HG03159 (cell line): Measurements from ENCODE around the gene PADI4.

Source experiments
- ATAC-seq: cut with Tn5 transposase; IDR thresholded peaks from one replicate; pipeline ENCODE4 v1.9.1; 2021; ENCODE audit warnings: mild to moderate bottlenecking, moderate library complexity; ENCODE audit not compliant: unreplicated experiment

The PADI4 gene

DNA sequence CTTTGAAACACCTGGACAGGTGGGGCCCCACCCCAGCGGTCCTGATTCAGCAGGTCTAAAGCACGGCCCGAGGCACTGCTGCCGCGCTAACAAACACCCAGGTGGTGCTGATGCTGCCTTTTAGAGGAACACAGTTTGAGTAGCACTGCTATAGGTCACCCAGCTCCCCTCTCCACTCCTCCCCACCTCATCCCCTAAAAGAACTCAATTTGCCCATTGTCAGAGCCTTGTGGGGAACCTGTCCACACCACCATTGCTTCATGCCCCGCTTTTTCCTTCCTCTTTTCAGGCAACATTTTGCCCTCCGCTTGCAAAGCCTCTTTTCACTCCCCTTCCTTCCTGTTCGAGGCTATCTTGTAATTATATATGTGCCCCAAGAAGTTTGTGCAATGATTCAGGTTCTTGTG is 26.2 kb upstream of the PADI4 start:
- no peak for ATAC-seq

DNA sequence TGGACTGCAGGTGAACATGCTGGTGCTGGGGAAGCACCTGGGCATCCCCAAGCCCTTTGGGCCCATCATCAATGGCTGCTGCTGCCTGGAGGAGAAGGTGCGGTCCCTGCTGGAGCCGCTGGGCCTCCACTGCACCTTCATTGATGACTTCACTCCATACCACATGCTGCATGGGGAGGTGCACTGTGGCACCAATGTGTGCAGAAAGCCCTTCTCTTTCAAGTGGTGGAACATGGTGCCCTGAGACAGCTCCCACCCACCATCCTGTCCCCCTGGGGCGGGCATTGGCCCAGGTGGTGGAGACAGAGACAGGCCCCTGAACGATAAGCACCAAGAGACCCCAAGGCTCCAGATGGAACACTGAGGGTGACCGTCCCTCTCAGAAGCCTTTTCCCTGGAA is 25.2 kb upstream of the PADI4 start:
- no peak for ATAC-seq

DNA sequence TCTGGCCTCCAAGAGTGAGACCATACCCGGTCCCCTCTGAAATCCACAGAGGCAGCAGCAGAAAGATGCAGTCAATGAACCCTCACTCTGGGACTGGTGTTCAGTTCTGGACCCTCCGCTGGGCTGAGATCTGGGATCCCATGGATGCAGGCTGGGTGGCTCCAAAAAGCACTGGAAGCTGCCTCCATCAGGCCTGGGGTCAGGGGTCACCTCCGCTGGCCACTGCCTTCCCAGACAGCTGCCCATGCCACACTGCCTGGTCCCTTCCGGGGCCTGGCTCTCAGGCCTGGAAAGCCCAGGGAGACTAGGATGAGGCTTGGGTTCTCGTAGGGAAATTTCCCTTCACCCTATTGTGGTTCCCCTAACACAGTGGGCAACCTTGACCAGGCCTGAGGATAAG is 21.4 kb upstream of the PADI4 start:
- no peak for ATAC-seq

DNA sequence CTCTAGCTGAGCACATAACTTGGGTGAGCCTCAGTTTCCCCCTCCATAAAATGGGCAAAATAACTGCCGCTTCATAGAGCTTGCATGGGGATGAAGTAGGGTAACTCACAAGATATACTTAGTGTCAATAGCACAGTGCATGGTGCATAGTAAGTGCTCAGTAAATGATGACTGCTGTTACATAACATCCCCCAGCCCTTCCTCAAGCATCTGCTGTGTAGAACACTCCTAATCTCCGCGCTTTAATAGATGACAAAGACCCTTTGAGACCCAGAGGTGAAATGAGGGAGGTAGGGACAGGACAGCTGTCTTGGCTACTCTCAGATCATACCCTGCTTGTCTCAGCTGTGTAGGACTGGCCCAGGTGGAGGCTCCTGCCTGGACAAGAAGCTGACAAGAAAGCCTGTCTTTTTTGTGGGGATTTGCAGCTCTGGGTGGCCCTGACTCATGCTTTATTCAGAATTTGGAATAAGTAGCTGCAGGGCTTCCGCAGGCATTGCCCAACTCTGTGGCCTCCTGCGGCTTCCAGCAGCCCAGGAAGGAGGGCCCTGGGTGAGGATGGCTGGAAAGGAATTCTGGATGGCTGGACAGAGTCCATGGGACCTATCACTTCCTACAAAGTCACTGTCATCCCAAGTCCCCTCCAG is 20.7 kb upstream of the PADI4 start:
- no peak for ATAC-seq

DNA sequence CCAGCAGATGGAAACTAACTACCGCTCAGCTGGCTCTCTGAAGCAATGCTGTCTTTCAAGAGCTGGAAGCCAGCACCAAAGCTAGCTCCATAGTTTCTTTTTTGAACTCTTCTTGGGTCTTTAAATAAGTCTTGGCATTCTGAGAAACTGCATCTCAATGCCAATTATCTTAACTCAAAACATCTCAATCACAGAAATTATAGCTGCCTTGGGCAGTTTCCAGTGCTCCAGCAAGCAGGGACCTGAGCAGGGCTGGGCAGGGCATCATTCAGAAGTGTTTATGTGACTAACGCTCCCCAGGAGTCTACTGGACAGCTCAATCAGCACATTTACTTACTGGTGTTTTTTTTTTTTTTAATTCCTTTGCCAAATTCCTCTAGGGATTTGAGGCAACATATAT is 18.3 kb upstream of the PADI4 start:
- ATAC-seq = no peak

DNA sequence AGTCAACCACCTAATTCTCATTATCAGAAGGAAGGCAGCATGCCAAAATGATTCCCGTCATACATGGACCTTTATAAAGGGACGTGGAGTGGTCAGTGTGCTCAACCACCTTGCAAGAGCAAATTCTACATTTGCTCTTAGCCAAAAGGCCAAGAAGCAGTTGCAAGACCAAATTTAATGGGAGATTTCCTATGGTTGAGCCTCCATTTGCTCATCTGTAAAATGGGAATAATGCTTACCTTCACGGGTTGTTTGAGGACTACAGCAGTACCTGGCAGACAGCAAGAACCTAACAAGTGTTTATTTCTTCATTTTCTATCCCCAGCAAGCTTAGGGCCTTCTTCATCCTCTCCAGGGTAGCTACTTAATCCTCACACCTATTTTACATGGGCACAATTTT is 17.4 kb upstream of the PADI4 start:
- no peak for ATAC-seq

DNA sequence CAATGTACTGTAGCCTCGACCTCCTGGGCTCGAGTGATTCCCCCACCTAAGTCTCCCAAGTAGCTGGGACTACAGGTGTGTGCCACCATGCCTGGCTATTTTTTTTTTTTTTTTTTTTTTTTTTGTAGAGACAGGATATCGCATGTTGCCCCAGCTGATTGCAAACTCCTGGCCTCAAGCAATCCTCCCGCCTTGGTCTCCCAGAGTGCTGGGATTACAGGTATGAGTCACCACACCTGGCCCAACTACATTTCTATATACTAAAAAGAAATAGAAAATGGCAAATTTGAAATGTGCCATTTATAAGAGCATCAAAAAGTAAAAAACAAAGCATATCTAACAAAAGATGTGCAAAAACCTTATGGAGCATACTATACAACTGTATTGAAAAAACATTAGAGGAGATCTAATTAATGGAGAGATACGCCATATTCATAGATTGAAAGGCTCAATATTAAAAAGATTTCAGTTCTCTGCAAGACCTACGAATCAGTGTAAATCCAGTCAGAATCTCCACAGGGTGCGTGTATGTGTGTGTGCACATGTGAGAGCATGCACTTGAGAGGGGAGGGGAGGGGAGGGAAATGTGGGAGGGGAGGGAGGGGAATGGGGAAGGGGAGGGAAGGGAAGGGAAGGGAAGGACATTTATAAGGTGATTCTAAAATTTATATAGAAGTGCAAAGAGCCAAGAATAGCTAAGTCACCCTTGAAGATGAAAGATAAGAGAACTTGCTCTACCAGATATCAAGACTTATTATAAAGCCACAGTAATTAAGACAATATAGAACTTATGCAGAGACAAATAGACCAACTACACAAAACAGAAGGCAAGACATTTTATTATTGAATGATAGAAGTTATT is 15.5 kb upstream of the PADI4 start:
- no peak for ATAC-seq

DNA sequence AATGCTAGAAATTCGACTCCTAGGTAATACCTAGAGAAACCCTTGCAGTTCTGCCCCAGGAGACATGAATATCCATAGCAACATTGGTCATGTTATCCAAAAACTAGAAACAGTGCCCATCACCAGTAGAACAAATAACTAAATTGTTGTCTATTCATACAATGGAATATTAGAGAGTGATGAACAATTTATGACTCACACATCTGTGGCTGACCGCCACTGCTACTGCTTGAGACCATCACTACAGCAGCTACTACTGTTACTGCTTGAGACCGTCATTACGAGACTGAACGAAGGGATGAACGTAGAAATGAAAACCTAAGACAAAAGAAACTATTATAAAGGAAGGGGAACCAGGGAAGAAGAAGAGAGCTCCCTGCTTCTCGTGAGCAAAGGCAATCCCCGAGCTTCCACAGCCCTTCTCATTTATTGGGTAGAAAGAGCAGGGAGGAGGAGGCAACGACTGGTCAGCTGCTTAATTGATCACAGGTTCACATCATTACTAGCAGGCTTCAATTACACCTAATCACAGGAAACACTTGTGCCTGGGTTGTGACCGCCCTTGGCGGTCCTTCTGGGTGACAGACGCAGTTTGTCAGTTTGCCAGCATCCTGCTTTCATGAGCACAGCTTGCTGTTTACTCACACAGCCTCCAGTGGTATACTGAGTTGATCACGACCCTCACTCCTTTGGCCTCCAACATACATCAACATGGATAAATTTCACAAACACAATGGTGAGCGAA is 14.1 kb upstream of the PADI4 start:
- ATAC-seq = no peak

DNA sequence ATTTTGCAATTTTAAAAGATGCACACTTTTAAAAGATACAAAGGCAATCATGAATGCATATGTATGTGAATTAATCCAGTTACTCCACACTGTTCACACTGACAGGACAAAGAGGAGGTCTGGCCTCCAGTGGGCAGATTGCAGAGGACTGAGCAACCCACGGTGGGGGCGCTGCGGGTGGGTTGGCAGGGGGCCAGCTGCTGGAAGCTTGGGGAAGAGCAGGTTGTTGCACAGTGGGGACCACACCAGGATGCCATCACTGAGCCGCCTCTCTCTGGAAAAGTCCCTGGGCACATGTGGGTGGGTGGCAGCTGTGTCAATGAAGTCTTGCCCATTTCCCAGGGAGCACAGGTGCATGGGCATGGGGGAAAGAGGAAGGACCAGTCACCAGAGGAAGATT is 12.7 kb upstream of the PADI4 start:
- no peak for ATAC-seq

DNA sequence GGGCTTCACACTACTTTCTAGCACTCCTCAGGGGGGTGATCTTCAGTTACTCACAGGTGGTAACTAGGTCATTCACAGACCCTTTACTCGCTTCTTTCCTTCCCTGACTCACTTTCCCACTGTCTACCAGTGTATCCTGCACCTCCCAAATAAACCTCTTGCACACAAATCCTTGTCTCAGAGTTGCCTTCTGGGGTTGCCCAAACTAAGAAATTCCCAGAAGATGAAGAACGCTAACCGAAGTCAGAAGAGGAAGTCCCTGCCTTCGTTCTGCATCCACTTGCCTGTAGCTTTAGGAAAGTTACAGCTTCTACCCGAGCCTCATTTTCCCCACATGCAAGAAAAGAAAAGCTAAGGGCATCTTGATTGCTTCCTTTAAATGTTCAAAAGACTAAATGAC is 11.9 kb upstream of the PADI4 start:
- ATAC-seq = no peak

DNA sequence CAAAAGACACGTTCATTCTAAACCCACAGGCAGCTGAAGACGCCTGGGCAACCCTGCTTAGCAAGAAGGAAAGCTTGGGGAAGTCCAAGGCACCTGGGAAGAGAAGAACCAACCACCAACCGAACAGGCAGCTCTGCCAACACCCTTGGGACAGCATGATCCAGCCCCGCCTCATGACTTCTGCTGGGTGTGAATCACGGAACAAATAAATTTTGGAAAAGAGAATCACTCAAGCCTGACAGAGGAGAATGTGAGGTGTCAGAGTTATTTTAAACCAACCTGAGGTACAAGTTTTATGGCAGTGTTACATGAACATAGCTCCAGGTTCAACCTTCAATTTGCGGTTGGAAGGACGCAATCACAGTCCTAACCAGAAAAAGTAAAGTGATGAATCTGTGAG is 10.0 kb upstream of the PADI4 start:
- ATAC-seq = no peak

DNA sequence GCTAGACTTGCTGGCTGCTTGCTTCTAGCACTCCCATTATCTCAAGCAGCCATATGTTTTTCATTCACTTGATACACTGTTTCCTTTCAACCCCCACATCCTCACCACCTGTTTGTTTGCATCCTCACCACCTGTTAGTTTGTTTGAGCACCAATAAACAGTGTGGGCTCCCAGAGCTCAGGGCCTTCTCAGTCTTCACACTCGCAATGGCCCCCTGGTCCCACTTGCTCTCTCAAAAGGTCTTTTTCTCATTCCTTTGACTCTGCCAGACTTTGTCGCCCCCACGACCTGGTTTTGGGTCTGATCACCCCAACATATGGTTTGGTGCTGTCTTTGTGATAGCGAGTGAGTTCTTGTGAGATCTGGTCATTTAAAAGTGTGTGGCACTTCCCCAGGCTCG is 6.2 kb upstream of the PADI4 start:
- ATAC-seq = no peak

DNA sequence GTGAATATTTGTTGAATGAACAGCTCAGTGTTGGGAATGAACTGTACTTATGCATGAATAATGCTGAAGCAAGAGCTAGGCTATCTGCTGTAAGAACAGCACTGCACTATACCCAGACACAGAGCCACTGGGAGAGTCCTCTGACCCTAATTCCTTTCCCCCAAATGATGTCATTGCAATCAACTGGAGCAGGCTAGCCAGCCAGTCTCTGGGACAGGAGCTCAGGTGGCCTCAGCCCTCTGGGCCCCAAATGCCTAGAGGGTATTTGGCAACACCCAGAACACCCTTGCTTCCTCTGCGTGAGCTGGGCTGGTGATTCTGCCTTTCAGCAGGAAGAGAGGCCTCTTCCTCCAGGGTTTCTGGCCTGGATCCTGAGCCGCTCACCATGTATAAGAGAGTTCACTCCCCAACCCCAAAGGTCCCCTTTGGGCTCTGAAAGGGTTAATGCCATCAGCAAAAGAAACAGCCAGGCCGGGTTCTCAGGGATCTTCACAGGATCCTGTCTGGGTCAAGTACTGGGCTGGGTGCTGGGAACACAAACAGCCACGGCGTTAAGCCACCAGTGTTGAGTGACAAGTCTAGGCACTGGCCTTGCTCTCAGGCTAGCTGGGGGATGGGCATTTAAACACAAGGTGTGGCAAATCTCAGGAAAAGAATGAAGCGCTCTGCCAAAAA is 3.7 kb upstream of the PADI4 start:
- ATAC-seq = no peak

DNA sequence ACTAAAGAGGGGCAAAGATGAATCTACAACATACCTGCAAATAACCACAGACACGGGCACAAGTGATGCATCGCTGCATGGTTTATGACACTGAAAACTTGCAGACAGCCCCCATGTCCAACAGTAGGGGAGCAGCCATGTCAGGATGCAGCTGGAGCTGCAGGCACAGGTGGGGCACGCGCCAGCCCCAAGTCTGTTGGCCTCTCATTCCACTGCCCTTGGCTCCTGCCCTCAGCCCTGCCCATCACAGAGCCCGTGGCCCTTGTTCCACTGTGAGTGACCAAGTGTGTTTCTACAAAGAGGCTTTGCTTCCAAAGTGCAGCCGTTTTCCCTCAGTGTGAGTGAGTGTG is 3.2 kb upstream of the PADI4 start:
- ATAC-seq = no peak

DNA sequence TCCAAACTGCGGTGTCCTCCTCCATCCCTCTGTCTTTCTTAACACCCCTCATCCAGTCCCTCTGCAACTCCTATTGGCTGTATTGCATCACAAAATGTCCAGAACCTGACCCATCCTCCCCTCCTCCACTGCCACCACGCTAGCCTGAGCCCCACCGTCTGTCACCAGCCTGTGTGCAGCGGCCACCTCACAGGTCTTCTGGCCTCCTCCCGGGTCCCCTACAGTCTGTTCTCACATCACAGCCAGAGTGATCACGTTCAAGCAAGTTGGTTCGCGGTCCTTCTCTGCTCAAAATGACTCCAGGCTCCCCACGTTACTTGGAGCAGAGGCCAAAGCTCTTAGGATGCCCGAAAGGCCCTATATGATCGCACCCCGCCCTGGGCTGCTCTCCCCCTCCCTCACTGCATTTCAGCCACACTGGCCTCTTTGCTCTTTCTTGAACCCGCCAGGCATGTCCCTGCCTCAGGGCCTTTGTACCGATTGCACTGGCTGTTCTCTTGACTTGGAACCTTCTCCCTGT is 2.4 kb upstream of the PADI4 start:
- no peak for ATAC-seq

DNA sequence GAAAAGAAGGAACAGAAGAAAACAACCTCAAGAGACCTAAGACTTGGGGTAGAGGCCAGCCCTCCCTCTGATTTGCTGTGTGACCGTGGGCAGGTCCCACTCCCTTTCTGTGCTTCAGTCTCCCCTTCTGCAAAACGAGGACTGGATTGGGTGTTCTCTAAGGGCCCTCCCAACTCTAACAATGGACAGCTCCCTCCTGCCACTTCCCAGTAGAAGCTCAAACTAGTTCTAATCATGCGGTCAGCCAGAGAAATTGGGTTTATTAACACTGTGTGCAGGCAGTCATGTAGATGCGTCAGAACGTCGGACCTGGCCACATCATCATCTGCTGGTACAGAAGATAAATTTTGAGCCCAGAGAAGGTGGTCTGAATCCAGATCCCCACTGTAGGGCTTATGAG is 1.6 kb upstream of the PADI4 start:
- ATAC-seq = no peak

DNA sequence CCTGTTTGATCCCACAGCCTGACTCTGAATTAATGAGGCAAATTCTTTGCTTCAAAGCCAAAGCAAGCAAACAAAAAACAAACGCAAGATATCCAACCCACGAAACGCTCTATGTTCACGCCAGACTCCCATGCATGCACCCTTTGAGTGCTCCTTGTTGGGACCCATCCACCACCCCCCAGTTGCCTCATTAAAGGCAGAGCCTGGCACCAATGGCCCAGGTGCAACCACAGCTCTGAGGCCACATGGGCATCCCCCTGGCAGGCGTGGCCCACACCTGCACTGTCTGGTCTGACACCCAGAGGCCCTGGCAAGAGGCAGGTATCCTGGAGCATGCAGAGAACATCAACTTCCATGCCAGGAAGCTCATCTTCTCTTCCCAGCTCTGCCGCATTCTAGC is 1.1 kb upstream of the PADI4 start:
- ATAC-seq = no peak

DNA sequence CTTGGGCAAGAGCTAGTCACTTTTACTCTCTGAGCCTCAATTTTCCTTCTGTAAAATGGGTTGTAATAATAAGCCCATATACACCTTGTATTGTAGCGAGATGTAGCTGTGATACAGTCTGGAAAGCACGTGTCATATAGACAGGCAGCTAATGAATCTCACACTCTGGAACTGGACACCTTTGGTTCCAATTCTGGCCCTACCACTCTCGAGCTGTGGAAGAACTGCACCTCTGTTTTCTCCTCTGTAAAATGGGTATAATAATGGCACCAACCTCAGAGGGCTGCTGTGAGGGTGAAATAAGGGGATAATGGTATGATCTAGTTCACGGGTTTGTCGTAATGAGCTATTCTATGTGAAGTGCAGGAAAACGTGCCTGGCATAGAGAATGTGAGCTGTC is 668 bp upstream of the PADI4 start:
- no peak for ATAC-seq

DNA sequence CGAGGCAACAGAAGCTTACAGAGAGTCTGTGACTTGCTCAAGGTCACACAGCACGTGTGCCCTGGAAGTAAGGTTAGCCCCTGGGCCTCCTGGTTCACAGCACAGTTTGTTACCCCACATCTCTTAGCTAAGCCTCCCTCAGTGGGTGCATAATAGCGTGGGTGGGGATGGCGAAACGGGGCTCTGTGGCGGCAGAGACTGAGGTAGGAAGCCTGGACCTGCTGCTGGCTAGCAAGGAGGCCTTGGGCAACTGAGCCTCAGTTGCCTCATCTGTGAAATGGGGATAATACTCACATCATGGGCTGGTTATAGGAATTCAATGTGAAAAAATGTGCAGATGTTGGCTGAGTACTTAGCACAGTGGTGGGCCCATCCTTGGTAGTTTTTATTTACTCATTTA is 596 bp downstream of the PADI4 start:
- ATAC-seq = no peak

DNA sequence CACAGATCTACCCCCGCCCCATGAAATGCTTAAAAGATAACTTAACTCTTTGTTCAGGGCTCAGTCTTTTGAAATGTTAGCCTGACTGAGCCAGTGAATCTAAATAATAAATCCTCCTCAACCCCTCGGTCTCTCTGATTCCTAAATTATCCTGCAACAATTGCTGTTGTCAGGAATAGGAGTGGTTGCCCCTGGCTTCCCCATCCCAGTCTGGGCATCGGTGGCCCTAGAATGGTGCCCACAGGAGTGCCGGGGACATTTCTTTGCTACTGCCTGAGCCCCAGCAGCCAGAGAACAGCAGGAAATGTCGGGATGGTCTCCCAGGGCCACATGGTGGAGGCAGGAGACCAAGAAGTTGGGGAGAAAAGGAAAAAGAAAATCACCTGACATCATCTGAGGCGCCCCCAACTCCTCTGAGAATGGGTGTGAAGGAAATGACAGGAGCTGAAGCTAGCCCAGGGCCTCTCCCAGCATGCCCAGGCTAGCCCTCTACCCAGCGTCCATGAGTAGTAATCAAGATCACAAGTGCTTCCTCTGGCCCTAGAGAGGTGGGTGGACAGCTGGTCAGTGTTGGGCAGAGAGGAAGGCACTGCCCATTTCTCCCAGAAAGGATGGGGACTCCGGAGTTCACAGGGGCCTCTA is 1.6 kb downstream of the PADI4 start:
- no peak for ATAC-seq
